ENCODE measurements around the gene D2HGDH.

GRCh38 chr2:241770936-241771285, 36.5 kb downstream of the D2HGDH start:
- TF ChIP-seq EZH2phosphoT487 (IDR thresholded peaks at IDR 0.05; ENCODE audit: borderline replicate concordance, low read length) (no peak), CTCF (IDR thresholded peaks at IDR 0.05; ENCODE audit: low read depth, low read length, poor library complexity, severe bottlenecking) (no peak)

Data from DOHH2 (cell line).